IMR-90 (cell line): ENCODE results near the gene C5orf24. TPM values are rescaled to one million over a fixed set of nuclear protein-coding genes. Genes with fewer than 3 reads are reported as not detected.

ENCODE experiments used
- ATAC-seq: fragments of 200-7000 bp; cut with Tn5 transposase; 2 replicates; pipeline ENCODE4 v1.9.1; 2020; ENCODE audit warnings: low read depth, mild to moderate bottlenecking, moderate library complexity
- BruUV-seq: library from RNA; stranded (reverse); fragments of 400-500 nt; replicated peaks from 2 replicates; lab custom pipeline; 2021; lab: Mats Ljungman, UMichigan
- CTCF ChIA-PET: fragments of 300-600 bp; formaldehyde crosslinking; extraction: SDS; loops from one replicate; lab custom pipeline; 2021; ENCODE audit warnings: antibody characterized with exemption; lab: Yijun Ruan, JAX
- POLR2A ChIA-PET: fragments of 300-600 bp; sonication (Branson Sonifier 250); formaldehyde crosslinking; loops from one replicate; lab custom pipeline; 2022; ENCODE audit warnings: antibody characterized with exemption; ENCODE audit not compliant: unreplicated experiment; lab: Charles Lee
- DNase-seq: peaks from one replicate; pipeline ENCODE4 v3.0.0; 2013
- H2AFZ ChIP-seq: replicated peaks from 2 replicates; pipeline ENCODE3; 2013; ENCODE audit warnings: low read length, mild to moderate bottlenecking; ENCODE audit not compliant: poor library complexity
- H2AK5ac ChIP-seq: 2 replicates; pipeline ENCODE4 v1.6.1; 2013; ENCODE audit warnings: low read depth, low read length, inconsistent platforms
- H2AK9ac ChIP-seq: replicated peaks from 2 replicates; pipeline ENCODE3; 2013; ENCODE audit warnings: mild to moderate bottlenecking, low read depth, low read length, moderate library complexity; ENCODE audit not compliant: poor library complexity
- H2BK120ac ChIP-seq: 2 replicates; pipeline ENCODE4 v1.6.1; 2013; ENCODE audit warnings: low read depth, low read length, inconsistent platforms
- H2BK15ac ChIP-seq: 3 replicates; pipeline ENCODE4 v1.6.1; 2013; ENCODE audit warnings: low read depth, low read length, inconsistent platforms
- H2BK20ac ChIP-seq: 2 replicates; pipeline ENCODE4 v1.6.1; 2013; ENCODE audit warnings: low read depth, mild to moderate bottlenecking, inconsistent platforms, low read length, moderate library complexity
- H2BK5ac ChIP-seq: 2 replicates; pipeline ENCODE4 v1.6.1; 2013; ENCODE audit warnings: mild to moderate bottlenecking, low read depth, low read length, inconsistent platforms; ENCODE audit not compliant: poor library complexity, severe bottlenecking
- H3K14ac ChIP-seq: replicated peaks from 2 replicates; pipeline ENCODE4 v1.6.1; 2013; ENCODE audit warnings: low read depth, low read length, inconsistent platforms
- H3K18ac ChIP-seq: 2 replicates; pipeline ENCODE4 v1.6.1; 2013; ENCODE audit warnings: low read depth, low read length, control low read depth
- H3K23ac ChIP-seq: 2 replicates; pipeline ENCODE4 v1.6.1; 2013; ENCODE audit warnings: low read depth, low read length, inconsistent platforms
- H3K27ac ChIP-seq: 2 replicates; pipeline ENCODE4 v1.5.1; 2013; ENCODE audit warnings: mild to moderate bottlenecking, control low read depth, low read length; ENCODE audit not compliant: insufficient read depth
- H3K27me3 ChIP-seq: 2 replicates; pipeline ENCODE4 v1.6.1; 2013; ENCODE audit warnings: low read length; ENCODE audit not compliant: control insufficient read depth, insufficient read depth
- H3K36me3 ChIP-seq: 2 replicates; pipeline ENCODE4 v1.6.1; 2013; ENCODE audit warnings: low read length, mixed read lengths; ENCODE audit not compliant: control insufficient read depth, insufficient read depth
- H3K4ac ChIP-seq: 2 replicates; pipeline ENCODE4 v1.6.1; 2013; ENCODE audit warnings: low read depth, low read length, inconsistent platforms
- H3K4me1 ChIP-seq: 2 replicates; pipeline ENCODE4 v1.6.1; 2013; ENCODE audit warnings: low read length, mixed read lengths; ENCODE audit not compliant: control insufficient read depth, insufficient read depth
- H3K4me2 ChIP-seq: 2 replicates; pipeline ENCODE4 v1.6.1; 2013; ENCODE audit warnings: low read depth, mild to moderate bottlenecking, control low read depth, low read length, moderate library complexity
- H3K4me3 ChIP-seq: 2 replicates; pipeline ENCODE4 v1.5.1; 2013; ENCODE audit warnings: low read depth, mild to moderate bottlenecking, control low read depth, low read length, moderate library complexity; ENCODE audit not compliant: insufficient read depth
- H3K56ac ChIP-seq: 2 replicates; pipeline ENCODE4 v1.6.1; 2013; ENCODE audit warnings: low read length, inconsistent platforms; ENCODE audit not compliant: insufficient read depth; ENCODE audit errors: extremely low read depth
- H3K79me1 ChIP-seq, 2 experiments: 2 replicates each; pipeline ENCODE4 v1.6.1; 2013; ENCODE audit warnings: low read length in 2 of 2, inconsistent platforms in 1 of 2, low read depth in 1 of 2
- H3K9ac ChIP-seq: 2 replicates; pipeline ENCODE4 v1.6.1; 2013; ENCODE audit warnings: low read depth, low read length, control low read depth
- H3K9me1 ChIP-seq: 2 replicates; pipeline ENCODE4 v1.6.1; 2013; ENCODE audit warnings: low read length, inconsistent platforms; ENCODE audit not compliant: insufficient read depth
- H3K9me3 ChIP-seq: 2 replicates; pipeline ENCODE4 v1.6.1; 2013; ENCODE audit warnings: low read length; ENCODE audit not compliant: control insufficient read depth, insufficient read depth
- H4K20me1 ChIP-seq: 2 replicates; pipeline ENCODE4 v1.6.1; 2013; ENCODE audit warnings: low read length, inconsistent platforms; ENCODE audit not compliant: insufficient read depth
- H4K5ac ChIP-seq: 2 replicates; pipeline ENCODE4 v1.6.1; 2013; ENCODE audit warnings: mild to moderate bottlenecking, low read depth, low read length, control low read depth
- H4K8ac ChIP-seq, 2 experiments: 2 replicates each; pipeline ENCODE4 v1.6.1; 2013; ENCODE audit warnings: low read depth in 2 of 2, low read length in 2 of 2, control low read depth in 1 of 2, inconsistent platforms in 1 of 2
- H4K91ac ChIP-seq: 2 replicates; pipeline ENCODE4 v1.6.1; 2013; ENCODE audit warnings: low read depth, low read length, inconsistent platforms; ENCODE audit not compliant: insufficient read depth
- CEBPB ChIP-seq: IDR thresholded peaks from 2 replicates; pipeline ENCODE4 v1.6.1; 2012; ENCODE audit warnings: low read depth, low read length, improper control_type of control experiment
- MAZ ChIP-seq: IDR thresholded peaks from 2 replicates; pipeline ENCODE4 v1.6.1; 2012; ENCODE audit warnings: low read depth, mild to moderate bottlenecking, low read length, improper control_type of control experiment, moderate library complexity, borderline replicate concordance
- MXI1 ChIP-seq: IDR thresholded peaks from 2 replicates; pipeline ENCODE4 v1.6.1; 2012; ENCODE audit warnings: low read depth, mild to moderate bottlenecking, low read length, moderate library complexity, borderline replicate concordance
- RAD21 ChIP-seq: IDR thresholded peaks from 2 replicates; pipeline ENCODE4 v1.6.1; 2012; ENCODE audit warnings: low read length, improper control_type of control experiment
- RFX5 ChIP-seq: IDR thresholded peaks from 2 replicates; pipeline ENCODE4 v1.8.0; 2012; ENCODE audit warnings: low read depth, mild to moderate bottlenecking, low read length, moderate library complexity
- SMC3 ChIP-seq: fragments of 150-350 bp; IDR thresholded peaks from 2 replicates; pipeline ENCODE4 v1.6.1; 2016; ENCODE audit warnings: low read depth, mild to moderate bottlenecking, antibody characterized with exemption, low read length, moderate library complexity
- USF2 ChIP-seq: fragments of 150-350 bp; IDR thresholded peaks from 2 replicates; pipeline ENCODE4 v1.6.1; 2017; ENCODE audit warnings: mild to moderate bottlenecking, antibody characterized with exemption, low read length, low read depth
- WGBS, 2 experiments: methylation state at CpG; one replicate each; pipeline versions ENCODE4 v1.1.5 to v1.1.7; 2013; ENCODE audit warnings: missing lambda C conversion rate in 2 of 2; ENCODE audit not compliant: insufficient read length in 1 of 2; ENCODE audit errors: extremely low coverage in 2 of 2; 5-methylcytosine and 5-hydroxymethylcytosine counted together
- dilution Hi-C: fragments of 300-500 bp; cut with HindIII; formaldehyde crosslinking; loops from one replicate; pipeline ENCODE4 v1.14.3; 2018; ENCODE audit warnings: low sequenced_read_pairs; ENCODE audit not compliant: unreplicated experiment
- in situ Hi-C: fragments of 300-500 bp; cut with MboI; formaldehyde crosslinking; loops from 3 replicates; pipeline ENCODE4 v1.14.3; 2019; ENCODE audit warnings: low sequenced_read_pairs, inconsistent platforms, mixed read lengths
- intact Hi-C: fragments of 100-400 bp; cut with micrococcal nuclease; formaldehyde crosslinking; loops from 2 replicates; pipeline ENCODE4 v1.10.0; 2022
- polyA plus RNA-seq, 3 experiments: library from polyadenylated mRNA; depleted of rRNA; stranded (reverse); fragments of >200 nt; gene quantifications; 2 replicates each; pipeline ENCODE4 v1.2.3, GENCODE V29; 2012; ENCODE audit warnings: low replicate concordance in 1 of 3
- total RNA-seq: library from RNA; depleted of rRNA; stranded (reverse); fragments of >200 nt; gene quantifications from 2 replicates; pipeline ENCODE4 v1.2.3, GENCODE V29; 2012
- TF ChIP-seq, protein P1 (sequence below): fragments of 150-350 bp; IDR thresholded peaks from 2 replicates; pipeline ENCODE4 v1.6.1; 2016; ENCODE audit warnings: low read depth, mild to moderate bottlenecking, low read length, moderate library complexity, borderline replicate concordance
- TF ChIP-seq, protein P2 (sequence below): conservative IDR thresholded peaks from 2 replicates; pipeline ENCODE4 v1.5.1; 2012; ENCODE audit warnings: mild to moderate bottlenecking, low read depth, low read length, improper control_type of control experiment

The C5orf24 gene
- total and polyA plus RNA-seq, 2 of the 4 experiments (the other 2 are of a cell fraction), result 29.8 to 44.9 TPM

DNA sequence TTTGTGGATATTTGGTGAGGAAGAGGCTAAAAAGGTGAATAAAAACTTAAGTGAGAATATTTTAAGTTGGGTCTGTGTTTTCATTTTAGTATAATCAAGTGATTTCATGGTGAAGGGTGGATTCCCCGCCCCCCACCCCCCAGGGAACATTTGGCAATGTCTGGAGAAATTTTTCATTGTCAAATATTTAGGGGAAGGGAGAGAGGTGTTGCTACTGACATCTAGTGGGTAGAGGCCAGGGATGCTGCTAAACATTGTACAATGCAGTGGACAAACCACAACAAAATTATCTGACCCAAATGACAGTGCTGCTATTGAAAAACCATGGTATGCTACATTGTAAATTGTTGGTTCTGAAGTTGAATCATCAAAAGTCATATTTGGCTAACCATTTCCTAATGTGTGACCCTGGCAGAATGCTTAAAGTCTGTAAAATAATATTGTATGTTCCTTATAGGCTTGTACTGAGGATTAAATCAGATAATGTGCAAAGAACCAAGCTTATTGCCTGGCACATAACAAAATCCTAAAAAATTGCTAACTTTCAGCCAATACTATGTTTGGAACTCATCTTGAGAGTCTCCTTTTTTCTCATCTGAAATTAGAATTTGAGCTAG lies 5.6 kb downstream of the C5orf24 start:
- POLR2A ChIA-PET, result interaction anchor here (0.6 kb wide), 1 partner anchor 113 kb away, joined by 3 read pairs; the partner anchor contains the start of gene CAMLG
- no CpG with 5 or more reads among the region's 1 CpG for WGBS, 2 experiments

More for the DNA sequence above, 5.6 kb downstream of the C5orf24 start:
- Histone ChIP-seq H3K27me3 (no peaks in the 10 kb centered on the region), H3K9ac (no peak overlapping the region), H3K9me1 (no peaks in the 10 kb centered on the region), H3K36me3 (peaks cover 26% of the 10 kb centered on the region), H3K23ac (no peak overlapping the region), H2BK15ac (no peak overlapping the region), H3K56ac (no peak overlapping the region), H2AK9ac (no peak overlapping the region), H4K8ac (no peak overlapping the region), H3K79me1 (peaks cover 7 to 53% of the 10 kb centered on the region in 2 experiments), H2BK20ac (no peak overlapping the region), H4K20me1 (peaks cover 58% of the 10 kb centered on the region), H2AFZ (no peak overlapping the region), H3K9me3 (no peaks in the 10 kb centered on the region), H4K91ac (no peak overlapping the region), H2BK5ac (peak overlapping the region; percentile 51), H2BK120ac (no peak overlapping the region), H3K4me2 (0 out of 2 replicates have a peak overlapping the region, but pooled peaks have one; percentile 35), H3K4ac (no peak overlapping the region), H3K27ac (peak overlapping the region; percentile 53; the same call in 1 of the 2 replicates), H3K4me3 (no peak overlapping the region), H3K4me1 (peaks cover 9% of the 10 kb centered on the region), H3K14ac (no peak overlapping the region), H2AK5ac (no peak overlapping the region), H3K18ac (no peak overlapping the region), H4K5ac (no peak overlapping the region)
- DNase-seq, result peak; percentile 56
- dilution Hi-C loops (no loop called here), intact Hi-C loops (loop anchor here (1.0 kb wide), 2 partner anchors 67 to 113 kb away; partner anchors contain the start of gene CAMLG), in situ Hi-C loops (no loop called here)
- ATAC-seq, result peak; percentile 53; the same call in 1 of the 2 replicates
- TF ChIP-seq SMC3, result peak; percentile 53
- peak; percentile 50; the same call in 1 of the 2 replicates for TF ChIP-seq CEBPB
- no peak for TF ChIP-seq MAZ
- TF ChIP-seq, protein P1, sequence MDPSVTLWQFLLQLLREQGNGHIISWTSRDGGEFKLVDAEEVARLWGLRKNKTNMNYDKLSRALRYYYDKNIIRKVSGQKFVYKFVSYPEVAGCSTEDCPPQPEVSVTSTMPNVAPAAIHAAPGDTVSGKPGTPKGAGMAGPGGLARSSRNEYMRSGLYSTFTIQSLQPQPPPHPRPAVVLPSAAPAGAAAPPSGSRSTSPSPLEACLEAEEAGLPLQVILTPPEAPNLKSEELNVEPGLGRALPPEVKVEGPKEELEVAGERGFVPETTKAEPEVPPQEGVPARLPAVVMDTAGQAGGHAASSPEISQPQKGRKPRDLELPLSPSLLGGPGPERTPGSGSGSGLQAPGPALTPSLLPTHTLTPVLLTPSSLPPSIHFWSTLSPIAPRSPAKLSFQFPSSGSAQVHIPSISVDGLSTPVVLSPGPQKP, result no peak
- TF ChIP-seq MXI1, result no peak
- TF ChIP-seq RFX5, result no peak
- TF ChIP-seq, protein P2, sequence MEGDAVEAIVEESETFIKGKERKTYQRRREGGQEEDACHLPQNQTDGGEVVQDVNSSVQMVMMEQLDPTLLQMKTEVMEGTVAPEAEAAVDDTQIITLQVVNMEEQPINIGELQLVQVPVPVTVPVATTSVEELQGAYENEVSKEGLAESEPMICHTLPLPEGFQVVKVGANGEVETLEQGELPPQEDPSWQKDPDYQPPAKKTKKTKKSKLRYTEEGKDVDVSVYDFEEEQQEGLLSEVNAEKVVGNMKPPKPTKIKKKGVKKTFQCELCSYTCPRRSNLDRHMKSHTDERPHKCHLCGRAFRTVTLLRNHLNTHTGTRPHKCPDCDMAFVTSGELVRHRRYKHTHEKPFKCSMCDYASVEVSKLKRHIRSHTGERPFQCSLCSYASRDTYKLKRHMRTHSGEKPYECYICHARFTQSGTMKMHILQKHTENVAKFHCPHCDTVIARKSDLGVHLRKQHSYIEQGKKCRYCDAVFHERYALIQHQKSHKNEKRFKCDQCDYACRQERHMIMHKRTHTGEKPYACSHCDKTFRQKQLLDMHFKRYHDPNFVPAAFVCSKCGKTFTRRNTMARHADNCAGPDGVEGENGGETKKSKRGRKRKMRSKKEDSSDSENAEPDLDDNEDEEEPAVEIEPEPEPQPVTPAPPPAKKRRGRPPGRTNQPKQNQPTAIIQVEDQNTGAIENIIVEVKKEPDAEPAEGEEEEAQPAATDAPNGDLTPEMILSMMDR, result peak; percentile 63
- peak; percentile 70 for TF ChIP-seq RAD21
- no peak for TF ChIP-seq USF2
- no TSS peak for BruUV-seq
- CTCF ChIA-PET, result interaction anchor here (0.5 kb wide), 1 partner anchor 1313 kb away, joined by 3 read pairs; no protein-coding TSS in a partner anchor
